ENCODE results near the gene ABCC4.
"Not testable (repeated sequence)": the region's sequence is repeated elsewhere in the genome, so short reads cannot be mapped to it uniquely, and the experiment has no call there.

Gene ABCC4

GRCh38 chr13:95296326-95296925, 4.8 kb downstream of the ABCC4 start:
- DNase-seq, result no peak

- DNase-seq, result no peak
Measured at GRCh38 chr13:95295026-95295425, 6.2 kb downstream of the ABCC4 start.

- no peak for DNase-seq
Measured at GRCh38 chr13:95292622-95293021, 8.6 kb downstream of the ABCC4 start.

DNA sequence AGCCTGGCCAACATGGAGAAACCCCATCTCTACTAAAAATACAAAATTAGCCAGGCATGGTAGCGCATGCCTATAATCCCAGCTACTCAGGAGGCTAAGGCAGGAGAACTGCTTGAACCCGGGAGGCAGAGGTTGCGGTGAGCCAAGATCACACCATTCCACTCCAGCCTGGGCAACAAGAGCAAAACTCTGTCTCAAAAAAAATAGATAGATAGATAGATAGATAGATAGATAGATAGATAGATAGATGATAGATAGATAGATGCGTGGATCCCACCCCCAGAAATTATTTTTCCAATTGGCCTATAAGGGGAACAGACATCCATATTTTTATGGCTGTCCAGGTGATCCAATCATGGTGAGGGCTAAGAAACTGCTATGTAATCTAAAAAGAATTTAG, 11.3 kb downstream of the ABCC4 start:
- not testable (repeated sequence) for DNase-seq

DNA sequence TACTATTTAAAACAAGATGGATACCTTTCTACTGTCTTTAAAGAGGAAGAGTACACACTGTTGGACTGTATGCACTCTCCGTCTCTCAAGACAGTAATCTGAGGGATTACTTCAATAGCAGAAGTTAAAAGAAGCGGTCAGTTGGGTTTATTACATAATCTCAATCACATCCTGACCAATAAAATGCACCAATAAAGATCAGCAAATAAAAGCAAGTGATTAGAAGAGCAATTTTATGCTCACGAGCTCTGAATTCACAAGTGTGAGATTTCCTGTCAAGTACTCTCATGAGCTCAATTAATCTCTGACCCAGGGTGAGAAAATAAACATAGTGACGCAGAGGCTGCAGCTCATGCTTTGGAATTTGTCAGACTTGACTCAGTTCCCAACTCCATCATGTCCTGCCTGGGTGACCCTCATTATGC, 12.2 kb downstream of the ABCC4 start:
- DNase-seq, result no peak

GRCh38 chr13:95284436-95284835, 16.8 kb downstream of the ABCC4 start:
- no peak for DNase-seq

- no peak for DNase-seq
Measured at GRCh38 chr13:95279016-95279415, 22.2 kb downstream of the ABCC4 start.

DNA sequence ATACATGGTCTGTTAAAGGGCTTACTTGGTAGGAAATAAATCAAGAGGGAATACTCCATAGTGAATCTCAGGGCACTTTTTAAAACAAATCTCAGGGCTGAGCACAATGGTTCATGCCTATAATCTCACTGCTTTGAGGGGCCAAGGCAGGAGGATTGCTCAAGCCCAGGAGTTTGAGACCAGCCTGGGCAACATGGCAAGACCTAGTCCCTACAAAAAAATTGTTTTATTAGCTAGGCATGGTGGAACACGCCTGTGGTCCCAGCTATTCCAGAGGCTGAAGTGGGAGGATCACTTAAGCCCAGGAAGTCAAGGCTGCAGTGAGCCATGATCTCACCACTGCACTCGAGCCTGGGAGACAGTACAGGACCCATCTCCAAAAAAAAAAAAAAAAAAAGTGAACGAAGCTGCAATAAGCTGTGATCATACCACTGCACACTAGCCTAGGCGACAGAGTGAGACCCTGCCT, 25.2 kb downstream of the ABCC4 start:
- DNase-seq, result no peak

DNA sequence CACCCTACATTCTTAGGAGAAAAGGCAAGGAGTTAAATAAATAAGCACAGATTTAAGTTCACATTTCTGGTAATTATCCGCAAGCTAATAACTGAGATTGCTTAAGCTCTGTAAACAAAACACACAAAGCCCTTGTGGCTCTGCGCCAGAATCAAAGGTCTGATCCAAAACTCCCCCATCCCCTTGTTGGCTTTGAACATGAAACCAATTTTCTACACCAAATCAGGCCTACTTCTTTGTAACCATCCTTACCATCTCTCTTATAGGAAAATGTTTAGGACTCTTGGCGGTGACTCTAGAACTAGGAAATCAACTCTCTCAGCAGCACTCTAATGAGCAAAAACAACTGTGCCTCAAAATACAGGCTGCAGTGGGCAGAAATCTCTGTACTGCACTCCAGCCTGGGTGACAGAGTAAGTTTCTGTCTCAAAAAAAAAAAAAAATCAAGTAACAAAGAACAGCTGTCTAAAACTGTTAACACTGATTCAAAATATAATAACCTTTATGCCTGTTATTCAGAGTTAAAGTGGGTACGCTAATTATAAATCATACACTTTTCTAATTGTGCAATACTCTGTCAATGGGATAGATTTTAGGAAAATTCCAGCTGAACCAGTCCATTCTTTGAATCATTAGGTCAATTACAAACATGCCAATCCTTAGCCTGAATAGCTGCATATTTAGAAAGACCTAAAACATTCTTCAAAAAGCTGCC, 25.8 kb downstream of the ABCC4 start:
- DNase-seq, result no peak

DNA sequence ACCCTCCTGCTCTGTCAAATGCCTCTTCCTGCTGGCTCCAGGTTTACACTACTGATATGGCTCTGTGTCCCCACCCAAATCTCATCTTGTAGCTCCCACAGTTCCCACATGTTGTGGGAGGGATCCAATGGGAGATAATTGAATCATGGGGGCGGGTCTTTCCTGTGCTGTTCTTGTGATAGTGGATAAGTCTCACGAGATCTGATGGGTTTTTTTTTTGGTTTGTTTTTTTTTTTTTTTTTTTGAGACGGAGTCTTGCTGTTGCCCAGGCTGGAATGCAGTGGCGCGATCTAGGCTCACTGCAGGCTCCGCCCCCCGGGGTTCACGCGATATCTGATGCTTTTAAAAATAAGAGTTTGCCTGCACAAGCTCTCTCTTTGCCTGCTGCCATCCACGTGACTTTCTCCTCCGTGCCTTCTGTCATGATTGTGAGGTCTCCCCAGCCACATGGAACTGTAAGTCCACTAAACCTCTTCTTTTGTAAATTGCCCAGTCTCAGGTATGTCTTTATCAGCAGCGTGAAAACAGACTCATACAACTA, 27.6 kb downstream of the ABCC4 start:
- not testable (repeated sequence) for DNase-seq

GRCh38 chr13:95272076-95272475, 29.2 kb downstream of the ABCC4 start:
- not testable (repeated sequence) for DNase-seq

DNA sequence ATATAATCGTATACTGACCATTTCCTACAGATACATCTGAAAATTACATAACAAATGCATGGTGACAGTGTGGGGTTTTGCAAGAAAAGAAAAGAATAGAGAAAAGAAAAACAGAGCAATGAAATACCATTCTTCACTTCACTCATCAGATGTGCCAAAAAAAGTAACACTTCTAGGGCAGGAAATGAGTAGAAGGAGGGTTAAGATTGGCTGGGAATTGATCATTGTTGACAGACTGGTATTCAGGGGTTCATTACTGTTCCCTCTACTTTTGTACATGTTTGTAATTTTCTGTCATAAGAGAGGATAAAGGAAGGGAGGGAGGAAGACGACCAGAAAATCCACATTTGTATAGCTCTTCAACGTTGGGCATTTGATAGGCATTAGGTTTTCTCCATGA, 31.5 kb downstream of the ABCC4 start:
- no peak for DNase-seq

DNA sequence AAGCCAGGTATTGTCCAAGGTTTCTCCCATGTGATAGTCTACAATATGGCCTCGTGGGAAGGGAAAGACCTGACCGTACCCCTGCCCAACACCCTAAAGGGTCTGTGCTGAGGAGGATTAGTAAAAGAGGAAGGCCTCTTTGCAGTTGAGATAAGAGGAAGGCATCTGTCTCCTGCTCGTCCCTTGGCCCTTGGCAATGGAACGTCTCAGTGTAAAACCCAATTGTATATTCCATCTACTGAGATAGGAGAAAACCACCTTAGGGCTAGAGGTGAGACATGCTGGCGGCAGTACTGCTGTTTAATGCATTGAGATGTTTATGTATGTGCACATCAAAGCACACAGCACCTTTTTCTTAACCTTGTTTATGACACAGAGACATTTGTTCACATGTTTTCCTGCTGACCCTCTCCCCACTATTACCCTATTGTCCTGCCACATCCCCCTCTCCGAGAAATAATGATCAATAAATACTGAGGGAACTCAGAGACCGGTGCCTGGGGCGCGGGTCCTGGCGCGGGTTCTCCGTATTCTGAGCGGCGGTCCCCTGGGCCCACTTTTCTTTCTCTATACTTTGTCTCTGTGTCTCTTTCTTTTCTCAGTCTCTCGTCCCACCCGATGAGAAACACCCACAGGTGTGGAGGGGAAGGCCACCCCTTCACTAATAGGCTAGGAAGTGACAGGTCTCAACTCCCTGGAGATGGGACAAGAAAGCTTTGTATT, 32.7 kb downstream of the ABCC4 start:
- not testable (repeated sequence) for DNase-seq

GRCh38 chr13:95267662-95268342, 33.4 kb downstream of the ABCC4 start:
- no peak for DNase-seq

- DNase-seq, result no peak
Measured at GRCh38 chr13:95264225-95264624, 37.0 kb downstream of the ABCC4 start.

GRCh38 chr13:95262837-95263384, 38.3 kb downstream of the ABCC4 start:
- DNase-seq, result no peak

GRCh38 chr13:95261956-95262355, 39.3 kb downstream of the ABCC4 start:
- DNase-seq, result no peak

DNA sequence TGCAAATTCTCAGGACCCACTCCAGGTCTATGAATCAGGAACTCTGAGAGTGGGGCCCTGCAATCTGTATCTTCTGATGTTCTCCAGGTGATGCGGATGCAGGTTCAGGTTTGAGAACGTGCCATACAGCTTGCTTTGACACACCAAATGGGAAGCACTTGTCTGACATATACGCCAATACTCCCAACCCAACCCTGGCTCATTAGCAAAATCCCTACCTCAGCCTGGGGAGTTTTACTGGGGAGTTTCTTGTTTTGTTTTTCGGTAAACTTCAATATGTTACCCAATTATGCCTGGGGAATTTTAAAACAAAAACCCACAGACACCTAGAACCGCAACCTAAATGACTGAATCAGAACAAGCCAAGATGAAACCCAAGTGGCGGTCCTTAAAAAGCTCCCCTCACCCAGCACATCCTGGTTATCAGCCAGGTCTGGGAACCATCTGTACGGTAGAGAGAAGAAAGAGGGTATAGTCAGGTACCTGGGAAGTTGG, 41.2 kb downstream of the ABCC4 start:
- DNase-seq, result no peak

- no peak for DNase-seq
Measured at GRCh38 chr13:95258619-95259194, 42.5 kb downstream of the ABCC4 start.

- DNase-seq, result no peak
Measured at GRCh38 chr13:95258098-95258497, 43.2 kb downstream of the ABCC4 start.

DNA sequence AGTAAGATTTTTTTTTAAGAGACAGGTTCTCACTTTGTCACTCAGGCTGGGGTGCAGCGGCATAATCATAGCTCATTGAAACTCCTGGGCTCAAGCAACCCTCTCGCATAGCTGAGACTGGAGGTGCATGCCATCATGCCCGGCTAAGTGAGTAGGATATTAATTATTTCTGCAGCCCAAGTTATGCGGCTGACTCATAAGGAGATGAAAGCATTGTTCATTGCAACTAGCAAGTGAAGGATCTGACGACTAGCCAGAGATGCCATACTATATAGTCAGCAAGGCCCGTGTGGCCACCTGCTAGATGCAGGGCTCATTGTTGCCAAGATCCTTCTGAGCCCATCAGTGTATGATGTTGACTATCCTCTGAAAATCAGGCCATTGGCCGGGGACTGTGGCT, 45.2 kb downstream of the ABCC4 start:
- no peak for DNase-seq

DNA sequence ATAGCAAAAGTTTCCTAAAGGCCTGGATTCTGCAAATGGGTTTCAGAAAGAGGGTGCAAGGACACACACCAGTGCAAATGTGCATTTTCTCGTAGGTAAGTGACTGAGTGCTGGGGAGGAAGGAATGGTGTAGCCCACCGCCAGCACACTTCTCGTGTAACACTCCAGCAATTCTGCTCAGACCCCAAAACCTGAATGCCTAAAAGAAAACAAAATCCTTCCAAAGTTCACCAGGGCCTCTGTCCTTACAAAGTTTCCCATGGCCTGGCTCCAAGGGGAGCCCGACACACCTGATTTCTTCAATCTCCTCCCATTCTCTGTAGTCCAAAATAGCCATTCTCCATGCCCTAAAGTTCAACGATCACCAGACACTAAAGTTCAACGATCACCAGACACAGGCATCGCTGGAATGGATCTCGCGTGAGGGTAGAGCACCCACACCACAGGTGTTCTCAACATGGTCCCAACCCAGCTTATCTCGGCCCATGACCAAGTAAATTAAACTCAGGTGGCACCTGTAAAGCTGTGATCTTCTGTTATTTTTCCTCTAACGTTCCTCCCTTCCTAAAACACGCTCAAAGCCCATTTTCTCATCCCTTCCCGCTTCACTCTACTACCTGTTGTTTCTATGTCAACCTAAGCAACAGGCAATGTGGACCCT, 46.0 kb downstream of the ABCC4 start:
- DNase-seq, result no peak
